PC-9 (cell line): Measurements from ENCODE around the gene VSTM2L. TPM values are rescaled to one million over a fixed set of nuclear protein-coding genes. Genes with fewer than 3 reads are reported as not detected.

Source experiments
- BruUV-seq: library from RNA; stranded (reverse); fragments of 400-500 nt; replicated peaks from 2 replicates; lab custom pipeline; 2021; lab: Mats Ljungman, UMichigan
- CTCF ChIA-PET: fragments of 300-600 bp; sonication (Branson Sonifier 250); formaldehyde crosslinking; loops from one replicate; lab custom pipeline; 2022; ENCODE audit warnings: antibody characterized with exemption; lab: Charles Lee
- POLR2A ChIA-PET: fragments of 300-600 bp; sonication (Branson Sonifier 250); formaldehyde crosslinking; loops from one replicate; lab custom pipeline; 2022; ENCODE audit warnings: antibody characterized with exemption; ENCODE audit not compliant: unreplicated experiment; lab: Charles Lee
- DNase-seq, 2 experiments: peaks; one replicate each; pipeline versions ENCODE4 v3.0.0 to v3.0.0-alpha.2; 2015 to 2022; ENCODE audit warnings: mixed read lengths in 1 of 2
- H2AFZ ChIP-seq: fragments of 200-600 bp; sonication (generic); 2 replicates; pipeline ENCODE4 v1.8.1; 2017; ENCODE audit warnings: antibody characterized with exemption
- H3F3A ChIP-seq: fragments of 200-600 bp; sonication (generic); 2 replicates; pipeline ENCODE4 v1.8.1; 2017; ENCODE audit warnings: antibody characterized with exemption, mild to moderate bottlenecking, low read depth; ENCODE audit not compliant: insufficient read depth
- H3K27ac ChIP-seq: fragments of 200-600 bp; sonication (generic); 2 replicates; pipeline ENCODE4 v1.6.1; 2016; ENCODE audit warnings: mixed run types
- H3K27me3 ChIP-seq: fragments of 200-600 bp; sonication (generic); 2 replicates; pipeline ENCODE4 v1.6.1; 2016; ENCODE audit warnings: low read depth, mixed run types; ENCODE audit not compliant: insufficient read depth
- H3K36me3 ChIP-seq: fragments of 200-600 bp; sonication (generic); 2 replicates; pipeline ENCODE4 v1.6.1; 2016; ENCODE audit warnings: low read depth, mixed run types
- H3K4me1 ChIP-seq: fragments of 200-600 bp; sonication (generic); replicated peaks from 2 replicates; pipeline ENCODE4 v1.6.1; 2016; ENCODE audit warnings: mixed run types; ENCODE audit not compliant: insufficient read depth
- H3K4me2 ChIP-seq: fragments of 200-600 bp; sonication (generic); 2 replicates; pipeline ENCODE4 v1.6.1; 2017; ENCODE audit warnings: mixed run types
- H3K4me3 ChIP-seq: fragments of 200-600 bp; sonication (generic); 2 replicates; pipeline ENCODE4 v1.6.1; 2016; ENCODE audit warnings: mixed run types
- H3K79me2 ChIP-seq: fragments of 200-600 bp; sonication (generic); 2 replicates; pipeline ENCODE4 v1.6.1; 2017; ENCODE audit warnings: low read depth, mixed run types
- H3K9me2 ChIP-seq: fragments of 200-600 bp; sonication (generic); 2 replicates; pipeline ENCODE4 v1.8.1; 2017; ENCODE audit warnings: mild to moderate bottlenecking; ENCODE audit not compliant: insufficient read depth
- H3K9me3 ChIP-seq: fragments of 200-600 bp; sonication (generic); 2 replicates; pipeline ENCODE4 v1.8.1; 2016; ENCODE audit warnings: low read depth; ENCODE audit not compliant: insufficient read depth
- H4K20me1 ChIP-seq: fragments of 200-600 bp; sonication (generic); 2 replicates; pipeline ENCODE4 v1.8.1; 2017; ENCODE audit not compliant: insufficient read depth
- CTCF ChIP-seq: fragments of 200-600 bp; sonication (generic); conservative IDR thresholded peaks from 2 replicates; pipeline ENCODE4 v1.6.1; 2017; ENCODE audit warnings: mixed run types, antibody characterized with exemption, mild to moderate bottlenecking, moderate library complexity
- EZH2 ChIP-seq: fragments of 200-600 bp; sonication (generic); IDR thresholded peaks from 2 replicates; pipeline ENCODE4 v1.8.0; 2017; ENCODE audit warnings: antibody characterized with exemption, low read depth
- intact Hi-C: fragments of 100-400 bp; cut with micrococcal nuclease; formaldehyde crosslinking; loops from one replicate; pipeline ENCODE4 v1.10.0; 2022; ENCODE audit not compliant: unreplicated experiment
- total RNA-seq: library from RNA; stranded (reverse); gene quantifications from 2 replicates; pipeline ENCODE4 v1.2.3, GENCODE V29; 2021

Gene VSTM2L
- total RNA-seq, 1 experiment from 2014 or later, result 1.4 TPM

- H3K4me3 ChIP-seq, result no peak overlapping the region
- no peaks in the 10 kb centered on the region for H3K9me2 ChIP-seq
- BruUV-seq, result no TSS peak
- no peaks in the 10 kb centered on the region for H3F3A ChIP-seq
- H3K79me2 ChIP-seq, result no peaks in the 10 kb centered on the region
- CTCF ChIA-PET, result interaction anchor here (0.7 kb wide), 1 partner anchor 188 kb away, joined by 3 read pairs; no protein-coding TSS in a partner anchor
- no peaks in the 10 kb centered on the region for H3K9me3 ChIP-seq
- POLR2A ChIA-PET, result interaction anchor here (0.6 kb wide), 1 partner anchor 115 kb away, joined by 7 read pairs; no protein-coding TSS in a partner anchor
- no peak for TF ChIP-seq CTCF
- no peak for TF ChIP-seq EZH2
- intact Hi-C loops, result no loop called here
- no peaks in the 10 kb centered on the region for H3K4me1 ChIP-seq
- no peaks in the 10 kb centered on the region for H3K36me3 ChIP-seq
- no peak overlapping the region for H3K27ac ChIP-seq
- H4K20me1 ChIP-seq, result no peaks in the 10 kb centered on the region
- DNase-seq, result no peak
- no peak overlapping the region for H3K4me2 ChIP-seq
- no peak overlapping the region for H2AFZ ChIP-seq
- no peaks in the 10 kb centered on the region for H3K27me3 ChIP-seq
Observed at GRCh38 chr20:37885593-37886503, 17.1 kb upstream of the VSTM2L start.

- Histone ChIP-seq H3K27me3 (no peaks in the 10 kb centered on the region), H3K4me3 (no peak overlapping the region), H3F3A (no peaks in the 10 kb centered on the region), H3K9me2 (no peaks in the 10 kb centered on the region), H3K27ac (no peak overlapping the region), H3K4me1 (no peaks in the 10 kb centered on the region), H3K36me3 (no peaks in the 10 kb centered on the region), H3K9me3 (no peaks in the 10 kb centered on the region), H3K4me2 (no peak overlapping the region), H3K79me2 (no peaks in the 10 kb centered on the region), H4K20me1 (no peaks in the 10 kb centered on the region), H2AFZ (no peak overlapping the region)
- no TSS peak for BruUV-seq
- intact Hi-C loops, result no loop called here
- CTCF ChIA-PET, result no interaction called here
- DNase-seq, result no peak
- TF ChIP-seq EZH2, result no peak
- POLR2A ChIA-PET, result no interaction called here
Observed at GRCh38 chr20:37886851-37887297, 16.1 kb upstream of the VSTM2L start.

GRCh38 chr20:37888641-37889040, 14.3 kb upstream of the VSTM2L start:
- H4K20me1 ChIP-seq, result no peaks in the 10 kb centered on the region
- H3K36me3 ChIP-seq, result no peaks in the 10 kb centered on the region
- H3F3A ChIP-seq, result no peaks in the 10 kb centered on the region
- no peak overlapping the region for H2AFZ ChIP-seq
- TF ChIP-seq EZH2 (no peak), CTCF (no peak)
- CTCF ChIA-PET, result interaction anchor here (0.6 kb wide), 1 partner anchor 106 kb away, joined by 3 read pairs; no protein-coding TSS in a partner anchor
- no peaks in the 10 kb centered on the region for H3K27me3 ChIP-seq
- H3K27ac ChIP-seq, result no peak overlapping the region
- no peaks in the 10 kb centered on the region for H3K4me1 ChIP-seq
- no peaks in the 10 kb centered on the region for H3K9me2 ChIP-seq
- no peaks in the 10 kb centered on the region for H3K9me3 ChIP-seq
- no TSS peak for BruUV-seq
- no peak for DNase-seq
- no peaks in the 10 kb centered on the region for H3K79me2 ChIP-seq
- no peak overlapping the region for H3K4me2 ChIP-seq
- POLR2A ChIA-PET, result no interaction called here
- H3K4me3 ChIP-seq, result no peak overlapping the region
- intact Hi-C loops, result no loop called here
